ENCODE measurements around the gene CHST7.
"Not testable (repeated sequence)": the region's sequence is repeated elsewhere in the genome, so short reads cannot be mapped to it uniquely, and the experiment has no call there.

CHST7 gene

GRCh38 chrX:46573331-46573891, at the start of gene CHST7:
CHST7 (plus strand) TSS chrX:46573765; CDS start chrX:46573932, 167 bp downstream.
- DNase-seq: peak; percentile 81

- not testable (repeated sequence) for DNase-seq
These were observed 44.9 kb upstream of the CHST7 start for GRCh38 chrX:46528640-46529039.

- DNase-seq: not testable (repeated sequence)
These were observed 43.7 kb upstream of the CHST7 start for GRCh38 chrX:46529740-46530403.

- DNase-seq: not testable (repeated sequence)
These were observed 43.1 kb upstream of the CHST7 start for GRCh38 chrX:46530404-46530908.

- DNase-seq: no peak
These were observed 42.1 kb upstream of the CHST7 start for GRCh38 chrX:46531442-46531841.

GRCh38 chrX:46543441-46543840, 30.1 kb upstream of the CHST7 start:
- DNase-seq: no peak

GRCh38 chrX:46544527-46544926, 29.0 kb upstream of the CHST7 start:
- DNase-seq: not testable (repeated sequence)

GRCh38 chrX:46545111-46546005, 28.2 kb upstream of the CHST7 start, which contains the start of gene ZNF674:
ZNF674 (minus strand) TSS chrX:46545421; CDS start chrX:46542087, 3,334 bp downstream.
- DNase-seq: peak; percentile 93

GRCh38 chrX:46547857-46548256, 25.7 kb upstream of the CHST7 start:
- DNase-seq: peak; percentile 80

- DNase-seq: no peak
These were observed 23.7 kb upstream of the CHST7 start for GRCh38 chrX:46549914-46550313.

GRCh38 chrX:46551494-46552128, 22.0 kb upstream of the CHST7 start:
- peak; percentile 89 for DNase-seq

- no peak for DNase-seq
These were observed 19.6 kb upstream of the CHST7 start for GRCh38 chrX:46553935-46554334.

GRCh38 chrX:46554942-46555341, 18.6 kb upstream of the CHST7 start:
- no peak for DNase-seq

- no peak for DNase-seq
These were observed 14.5 kb upstream of the CHST7 start for GRCh38 chrX:46559062-46559461.

- no peak for DNase-seq
These were observed 11.5 kb upstream of the CHST7 start for GRCh38 chrX:46561824-46562657.

GRCh38 chrX:46567388-46567787, 6.2 kb upstream of the CHST7 start:
- no peak for DNase-seq

- DNase-seq: no peak
These were observed 3.9 kb upstream of the CHST7 start for GRCh38 chrX:46569621-46570020.

- DNase-seq: no peak
These were observed 1.9 kb upstream of the CHST7 start for GRCh38 chrX:46571423-46572339.

- DNase-seq: no peak
These were observed 1.1 kb upstream of the CHST7 start for GRCh38 chrX:46572340-46572936.

All from islet precursor cell (in vitro differentiated cells).